ENCODE data around the gene LIN7C.

The LIN7C gene

DNA sequence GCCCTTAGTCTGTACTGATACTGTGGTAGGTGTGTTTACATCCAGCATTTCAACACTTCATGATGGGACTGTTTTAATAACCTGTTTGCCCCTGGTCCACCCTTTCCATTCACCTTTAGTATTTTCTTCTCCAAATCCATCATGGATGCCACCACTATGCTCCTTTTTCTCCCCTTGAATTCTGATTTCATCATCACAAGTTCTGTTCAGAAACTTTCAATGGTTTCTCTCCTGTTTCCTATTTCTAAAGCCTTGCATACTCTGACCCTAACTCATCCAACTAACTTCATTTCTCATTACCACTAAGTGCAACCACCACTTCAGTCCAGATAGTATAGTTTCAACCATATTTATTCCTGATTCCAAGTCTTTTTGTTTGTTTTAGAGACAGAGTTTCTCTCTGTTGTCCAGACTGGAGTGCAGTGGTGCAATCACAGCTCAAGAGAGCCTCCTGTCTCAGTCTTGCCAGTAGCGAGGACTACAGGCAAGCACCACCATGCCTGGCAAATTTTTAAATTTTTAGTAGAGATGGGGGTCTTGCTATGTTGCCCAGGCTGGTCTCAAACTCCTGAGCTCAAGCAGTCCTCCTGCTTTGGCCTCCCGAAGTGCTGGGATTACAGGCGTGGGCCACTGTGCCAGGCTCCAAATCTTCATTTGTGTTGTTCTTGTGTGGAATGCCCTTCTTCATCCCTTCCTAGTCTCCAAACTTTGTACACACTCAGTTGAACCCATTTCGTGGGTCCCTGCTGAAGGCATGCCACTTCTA is 1.2 kb upstream of the LIN7C start:
- no peak for DNase-seq

DNA sequence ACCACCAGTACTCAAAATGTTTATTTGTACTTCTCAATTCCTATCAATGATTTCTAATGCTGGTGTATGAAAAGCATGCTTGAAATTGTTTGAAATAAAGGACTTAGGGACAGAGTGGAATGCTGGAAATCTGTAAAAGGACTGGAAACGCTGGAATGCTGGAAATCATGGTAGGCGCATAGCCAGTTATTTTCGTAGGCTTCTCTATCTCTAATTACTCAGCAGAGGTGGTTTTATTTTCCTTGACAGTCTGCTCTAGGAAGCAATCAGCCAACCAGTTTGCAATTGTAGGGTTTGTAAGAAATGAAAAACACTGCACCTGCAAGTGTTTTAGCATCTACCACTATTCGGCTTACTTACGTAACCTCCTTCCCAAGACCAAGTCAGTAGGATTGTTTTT is 788 bp downstream of the LIN7C start:
- DNase-seq = no peak

- no peak for DNase-seq
These were observed 2.4 kb downstream of the LIN7C start for GRCh38 chr11:27504205-27504604.

DNA sequence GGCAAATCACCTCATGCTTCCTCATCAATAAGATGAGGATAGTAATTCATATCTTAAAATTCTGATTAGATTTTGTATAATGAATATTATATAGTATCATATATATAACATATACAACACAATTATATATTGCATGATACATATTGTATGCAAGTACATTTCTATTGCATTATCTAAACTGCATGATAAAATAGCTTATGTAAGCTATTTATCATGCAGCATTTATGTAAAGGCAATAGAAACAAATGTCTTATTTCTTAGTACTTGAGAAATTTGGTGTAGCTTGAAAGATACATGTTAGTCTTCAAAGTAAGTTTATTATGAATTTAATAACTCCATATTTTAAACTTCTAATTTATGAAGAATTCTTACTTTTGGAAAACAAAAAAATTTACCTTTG is 5.5 kb downstream of the LIN7C start:
- DNase-seq = no peak

DNA sequence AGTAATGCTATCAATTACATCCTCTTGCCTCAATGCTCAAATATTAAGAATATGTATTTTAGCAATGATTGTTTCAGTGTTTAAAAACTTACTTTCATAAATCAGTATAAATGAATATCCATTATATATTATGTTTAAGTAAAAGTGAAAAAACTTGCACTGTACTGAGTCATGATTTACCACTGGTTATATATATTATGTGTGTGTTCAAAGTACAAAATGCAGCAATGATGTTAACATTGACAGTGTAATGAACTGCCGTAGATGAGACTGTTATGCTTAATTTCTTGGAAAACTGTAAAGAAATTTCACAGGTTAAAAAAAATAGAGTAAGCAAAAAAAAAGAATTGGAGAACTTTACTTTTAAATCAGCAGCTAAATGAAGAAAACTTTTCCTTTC is 8.7 kb downstream of the LIN7C start:
- no peak for DNase-seq

GRCh38 chr11:27497284-27497866 is 9.2 kb downstream of the LIN7C start:
- DNase-seq = peak; percentile 26

DNA sequence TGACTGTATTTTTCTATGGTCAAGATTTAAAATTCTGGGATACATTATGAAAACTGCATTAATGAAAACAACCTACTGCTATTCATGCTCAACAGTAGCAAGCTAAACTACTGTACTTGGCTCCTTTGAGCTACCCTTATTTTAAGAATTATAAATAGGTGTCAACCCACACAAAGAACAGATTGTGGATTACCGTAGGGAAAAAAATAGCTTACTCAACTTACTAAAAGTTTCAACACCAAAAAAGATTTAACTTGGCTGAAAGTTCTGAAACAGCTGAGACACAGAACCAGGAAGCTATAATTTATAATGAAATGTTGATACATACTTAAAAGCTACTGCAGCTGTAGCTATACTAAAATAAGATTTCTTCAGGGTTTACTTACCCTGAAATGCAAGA is 10.1 kb downstream of the LIN7C start:
- DNase-seq = no peak

DNA sequence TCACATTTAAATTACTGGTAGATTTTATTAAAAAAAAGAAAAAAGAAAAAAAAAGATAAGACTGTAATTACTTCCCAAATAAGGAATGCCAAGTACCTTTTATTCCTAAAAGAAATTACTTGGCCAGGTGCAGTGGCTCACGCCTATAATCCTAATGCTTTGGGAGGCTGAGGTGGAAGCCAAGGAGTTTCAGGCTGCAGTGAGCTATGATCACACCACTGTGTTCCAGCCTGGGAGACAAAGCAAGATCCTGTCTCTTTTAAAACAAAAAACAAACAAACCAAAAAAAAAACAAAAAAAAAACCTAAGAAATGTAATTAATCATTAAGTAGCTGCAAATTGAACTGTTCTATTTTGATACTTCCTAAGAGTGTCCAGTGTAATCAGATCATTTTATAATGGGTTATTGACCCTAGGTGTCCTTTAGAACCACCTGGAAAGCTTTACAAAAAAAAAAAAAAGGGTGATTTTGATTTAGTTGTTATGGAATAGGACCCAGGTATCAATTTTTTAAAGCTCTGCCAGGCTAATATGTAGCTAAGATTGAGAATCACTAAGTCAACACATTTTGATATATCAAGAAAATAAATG is 10.8 kb downstream of the LIN7C start:
- DNase-seq = no peak

GRCh38 chr11:27489092-27489491 is 17.5 kb downstream of the LIN7C start:
- no peak for DNase-seq

GRCh38 chr11:27487706-27488105 is 18.9 kb downstream of the LIN7C start:
- no peak for DNase-seq

DNA sequence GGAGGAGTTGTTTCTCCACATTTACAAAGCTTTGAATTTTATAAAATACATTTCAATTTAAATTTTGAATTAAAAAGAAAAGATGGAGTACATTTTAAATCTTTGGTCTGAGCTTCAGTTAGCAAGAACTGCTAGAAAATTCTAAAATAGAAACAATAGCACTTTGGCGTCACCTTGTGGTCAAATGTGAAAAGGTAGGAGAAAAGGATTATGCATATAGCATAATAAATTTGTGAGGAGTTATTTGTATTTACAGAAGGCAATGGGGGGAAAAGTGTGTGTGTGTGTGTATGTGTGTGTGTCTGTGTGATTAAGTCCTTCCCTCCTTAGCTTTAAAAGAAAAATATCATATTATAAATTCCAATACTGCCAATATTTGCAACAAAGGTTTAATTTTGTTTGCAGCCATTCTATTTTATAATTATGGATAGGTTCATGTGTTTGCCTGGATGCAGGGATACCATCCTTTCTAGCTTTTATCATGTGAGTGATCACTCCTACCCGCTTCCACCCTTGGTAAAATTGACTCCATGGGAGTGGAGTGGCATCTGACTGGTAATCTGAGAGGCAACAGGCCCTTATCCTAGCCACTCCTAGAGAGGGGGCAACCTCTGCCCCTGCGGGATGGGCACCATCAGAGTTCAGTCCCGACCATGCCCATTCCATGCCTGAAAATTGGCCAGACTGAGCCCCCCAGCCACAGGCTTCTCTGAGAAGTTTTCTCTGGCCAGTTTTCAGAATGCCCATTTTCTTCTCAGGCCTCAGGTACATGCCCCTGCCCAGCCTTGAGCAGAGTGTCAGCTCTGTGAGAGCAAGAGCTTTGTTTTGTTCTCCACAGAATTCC is 20.4 kb downstream of the LIN7C start:
- peak; percentile 70 for DNase-seq

- DNase-seq = no peak
These were observed 23.8 kb downstream of the LIN7C start for GRCh38 chr11:27482793-27483192.

- no peak for DNase-seq
These were observed 24.6 kb downstream of the LIN7C start for GRCh38 chr11:27481992-27482391.

DNA sequence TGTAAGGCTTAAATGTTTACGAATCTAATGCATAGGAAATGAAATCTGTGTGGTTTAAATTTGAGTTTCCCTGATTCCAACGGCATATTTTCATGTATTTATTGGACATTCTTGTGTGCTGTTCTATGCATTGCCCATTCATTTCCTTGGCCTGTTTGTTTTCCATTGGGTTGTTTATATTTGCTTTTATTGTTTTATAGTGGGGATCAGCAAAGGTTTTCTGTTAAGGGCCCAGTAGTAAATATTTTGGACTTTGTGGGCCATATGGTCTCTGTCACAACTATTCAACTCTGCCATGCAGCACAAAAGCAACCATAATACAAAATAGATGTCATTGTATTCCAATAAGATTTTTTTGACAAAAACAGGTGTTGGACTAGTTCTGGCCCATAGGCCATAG is 28.7 kb downstream of the LIN7C start:
- DNase-seq = no peak

GRCh38 chr11:27477243-27477642 is 29.3 kb downstream of the LIN7C start:
- no peak for DNase-seq

- no peak for DNase-seq
These were observed 30.9 kb downstream of the LIN7C start for GRCh38 chr11:27475622-27476021.

DNA sequence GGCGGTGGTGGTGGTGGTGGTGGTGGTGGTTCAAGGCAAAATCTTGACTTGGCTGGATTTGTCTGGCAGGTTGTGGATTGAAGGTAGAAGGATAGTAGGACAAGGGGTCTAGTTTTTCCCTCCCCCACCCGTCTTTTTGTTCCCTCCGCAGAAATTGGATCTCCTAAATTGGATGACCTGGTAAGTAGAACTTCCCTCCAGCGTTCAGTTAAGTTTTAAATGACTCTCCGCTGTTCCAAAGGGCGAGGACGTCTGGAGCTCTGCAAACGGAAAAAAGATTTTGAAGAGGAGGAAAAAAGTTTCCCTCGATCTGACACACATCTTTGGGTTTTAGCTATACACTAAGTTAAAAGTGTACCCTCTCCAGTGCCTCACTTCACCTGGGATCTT is 33.6 kb downstream of the LIN7C start:
- DNase-seq = no peak

GRCh38 chr11:27472398-27473016 is 34.1 kb downstream of the LIN7C start, which contains the start of gene LGR4:
Gene LGR4, minus strand, starts transcription at chr11:27472790. Its CDS starts 488 bp downstream, at chr11:27472302.
- peak; percentile 99 for DNase-seq

GRCh38 chr11:27471589-27472397 is 34.8 kb downstream of the LIN7C start:
- DNase-seq = peak; percentile 38

- DNase-seq = no peak
These were observed 35.6 kb downstream of the LIN7C start for GRCh38 chr11:27470826-27471588.

- no peak for DNase-seq
These were observed 36.4 kb downstream of the LIN7C start for GRCh38 chr11:27470166-27470565.
